ENCODE data around the gene VMP1.

- TF ChIP-seq, protein P1, sequence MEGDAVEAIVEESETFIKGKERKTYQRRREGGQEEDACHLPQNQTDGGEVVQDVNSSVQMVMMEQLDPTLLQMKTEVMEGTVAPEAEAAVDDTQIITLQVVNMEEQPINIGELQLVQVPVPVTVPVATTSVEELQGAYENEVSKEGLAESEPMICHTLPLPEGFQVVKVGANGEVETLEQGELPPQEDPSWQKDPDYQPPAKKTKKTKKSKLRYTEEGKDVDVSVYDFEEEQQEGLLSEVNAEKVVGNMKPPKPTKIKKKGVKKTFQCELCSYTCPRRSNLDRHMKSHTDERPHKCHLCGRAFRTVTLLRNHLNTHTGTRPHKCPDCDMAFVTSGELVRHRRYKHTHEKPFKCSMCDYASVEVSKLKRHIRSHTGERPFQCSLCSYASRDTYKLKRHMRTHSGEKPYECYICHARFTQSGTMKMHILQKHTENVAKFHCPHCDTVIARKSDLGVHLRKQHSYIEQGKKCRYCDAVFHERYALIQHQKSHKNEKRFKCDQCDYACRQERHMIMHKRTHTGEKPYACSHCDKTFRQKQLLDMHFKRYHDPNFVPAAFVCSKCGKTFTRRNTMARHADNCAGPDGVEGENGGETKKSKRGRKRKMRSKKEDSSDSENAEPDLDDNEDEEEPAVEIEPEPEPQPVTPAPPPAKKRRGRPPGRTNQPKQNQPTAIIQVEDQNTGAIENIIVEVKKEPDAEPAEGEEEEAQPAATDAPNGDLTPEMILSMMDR (IDR thresholded peaks at IDR 0.05): no peak
- TF ChIP-seq IRF1 (CRISPR knock-in tag; IDR thresholded peaks at IDR 0.05): no peak
- TF ChIP-seq, protein P2, sequence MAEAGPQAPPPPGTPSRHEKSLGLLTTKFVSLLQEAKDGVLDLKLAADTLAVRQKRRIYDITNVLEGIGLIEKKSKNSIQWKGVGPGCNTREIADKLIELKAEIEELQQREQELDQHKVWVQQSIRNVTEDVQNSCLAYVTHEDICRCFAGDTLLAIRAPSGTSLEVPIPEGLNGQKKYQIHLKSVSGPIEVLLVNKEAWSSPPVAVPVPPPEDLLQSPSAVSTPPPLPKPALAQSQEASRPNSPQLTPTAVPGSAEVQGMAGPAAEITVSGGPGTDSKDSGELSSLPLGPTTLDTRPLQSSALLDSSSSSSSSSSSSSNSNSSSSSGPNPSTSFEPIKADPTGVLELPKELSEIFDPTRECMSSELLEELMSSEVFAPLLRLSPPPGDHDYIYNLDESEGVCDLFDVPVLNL (CRISPR knock-in tag; IDR thresholded peaks at IDR 0.05; ENCODE audit: borderline replicate concordance, low read depth): no peak
- no peak for TF ChIP-seq ZSCAN18 (CRISPR knock-in tag; IDR thresholded peaks at IDR 0.05)
These were observed 88.7 kb downstream of the VMP1 start for GRCh38 chr17:59796138-59796537.

Data from WTC11 (cell line).